HG03139 (cell line): ENCODE measurements around the gene LAIR2.
A peak's percentile ranks its signal among the peaks of the same experiment; 100 is the strongest.

Experiments
- ATAC-seq: cut with Tn5 transposase; IDR thresholded peaks from one replicate; pipeline ENCODE4 v1.9.1; 2021; ENCODE audit not compliant: unreplicated experiment

LAIR2 gene

GRCh38 chr19:54502518-54503048 lies at the start of gene LAIR2:
TSS of gene LAIR2 (plus strand) at chr19:54502831. CDS start at chr19:54502919, 88 bp downstream.
- no peak for ATAC-seq

- no peak for ATAC-seq
Observed at GRCh38 chr19:54453921-54454780, 48.5 kb upstream of the LAIR2 start.

GRCh38 chr19:54454781-54455675 lies 47.6 kb upstream of the LAIR2 start:
- no peak for ATAC-seq

GRCh38 chr19:54455786-54456422 lies 46.7 kb upstream of the LAIR2 start:
- ATAC-seq = no peak

- ATAC-seq = no peak
Observed at GRCh38 chr19:54456423-54457373, 45.9 kb upstream of the LAIR2 start.

GRCh38 chr19:54457773-54458647 lies 44.6 kb upstream of the LAIR2 start:
- ATAC-seq = no peak

GRCh38 chr19:54458648-54459281 lies 43.9 kb upstream of the LAIR2 start:
- ATAC-seq = no peak

GRCh38 chr19:54459282-54460229 lies 43.1 kb upstream of the LAIR2 start:
- ATAC-seq = no peak

GRCh38 chr19:54460230-54461005 lies 42.2 kb upstream of the LAIR2 start:
- no peak for ATAC-seq

GRCh38 chr19:54461210-54461609 lies 41.4 kb upstream of the LAIR2 start:
- ATAC-seq = no peak

- ATAC-seq = no peak
Observed at GRCh38 chr19:54461613-54462012, 41.0 kb upstream of the LAIR2 start.

GRCh38 chr19:54462047-54462654 lies 40.5 kb upstream of the LAIR2 start:
- no peak for ATAC-seq

GRCh38 chr19:54462655-54463530 lies 39.7 kb upstream of the LAIR2 start:
- ATAC-seq = peak; percentile 11

- peak; percentile 43 for ATAC-seq
Observed at GRCh38 chr19:54463531-54464043, 39.0 kb upstream of the LAIR2 start, which contains the start of gene LENG9. TSS of gene LENG9 (minus strand) at chr19:54463778. CDS start at chr19:54463526, 252 bp downstream.
